Smooth muscle cell of the umbilical artery (primary cell): ENCODE results near the gene POM121L2. TPM values are rescaled to one million over a fixed set of nuclear protein-coding genes. Genes with fewer than 3 reads are reported as not detected.

Experiments used
- total RNA-seq: library from RNA; depleted of rRNA; stranded (reverse); fragments of >200 nt; gene quantifications from 2 replicates; pipeline ENCODE4 v1.2.3, GENCODE V29; 2014

POM121L2 gene
- not detected in 2 replicates for total RNA-seq

DNA sequence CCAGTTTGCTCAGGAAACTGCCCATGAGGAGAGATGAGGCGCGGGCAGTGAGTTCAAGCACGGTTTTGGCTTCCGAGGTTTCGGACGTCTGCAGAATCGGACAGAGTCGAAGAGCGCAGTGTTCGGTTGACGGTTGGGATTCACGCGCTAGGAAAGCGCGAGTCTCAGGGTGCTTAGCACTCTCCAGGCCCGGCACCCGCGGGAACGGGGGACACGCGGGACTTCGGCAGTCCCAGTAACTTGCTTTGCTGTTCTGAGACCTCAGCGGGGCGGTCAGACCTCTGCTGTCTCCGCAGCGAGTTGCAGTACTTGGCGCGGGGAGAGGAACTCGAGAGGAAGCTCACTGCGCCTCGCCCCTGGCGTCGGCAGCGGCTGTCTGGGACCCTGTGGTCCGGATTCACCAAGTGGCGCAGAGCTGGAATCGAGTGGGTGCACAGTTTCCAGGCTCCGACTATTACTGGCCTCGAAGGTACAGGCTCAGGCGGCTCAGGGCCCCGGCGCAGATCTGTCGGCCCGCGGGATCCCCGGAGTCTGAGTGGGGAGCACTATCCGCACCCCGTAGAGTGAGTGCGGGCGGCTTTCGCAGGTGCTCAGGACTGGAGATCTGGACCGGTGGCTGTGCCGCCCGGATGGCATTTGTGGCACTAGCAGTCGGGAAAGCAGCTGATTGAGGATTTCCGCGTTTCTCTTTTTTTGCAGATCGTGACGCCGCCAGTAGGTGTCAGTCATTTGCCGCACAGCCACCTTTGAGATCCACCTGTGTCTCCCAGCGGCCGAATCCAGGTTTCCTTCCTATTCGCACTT is at the start of gene POM121L2:
TSS of gene POM121L2 (minus strand) at position 128 of the 804 bp plus-strand sequence. CDS start at position 25, 103 bp downstream.

Other genes starting within 250 kb of the POM121L2 start
- gene PRSS16, start 64.6 kb downstream of the POM121L2 start, total RNA-seq = 0.18 TPM in 1 of 2 replicates, not detected in the other
- 1.8 and 2.4 TPM in 2 replicates for gene ZNF391, start 76.5 kb upstream of the POM121L2 start, total RNA-seq
- gene ZNF184, start 160.8 kb upstream of the POM121L2 start, total RNA-seq = 7.2 and 8.3 TPM in 2 replicates